ENCODE results near the gene CD72.
A peak's percentile ranks its signal among the peaks of the same experiment; 100 is the strongest.
"Not testable (repeated sequence)": the region's sequence is repeated elsewhere in the genome, so short reads cannot be mapped to it uniquely, and the experiment has no call there.

The CD72 gene

GRCh38 chr9:35615981-35616680, 2.1 kb downstream of the CD72 start:
- H3K27me3 Mint-ChIP-seq (ENCODE audit: low read depth), result peaks cover 11% of the 10 kb centered on the region
- H3K4me3 Mint-ChIP-seq, result peak overlapping the region; percentile 77
- H3K36me3 Mint-ChIP-seq (ENCODE audit: low read depth), result peaks cover 4% of the 10 kb centered on the region
- peak overlapping the region; percentile 79 for H3K27ac Mint-ChIP-seq
- H3K9me3 Mint-ChIP-seq, result no peaks in the 10 kb centered on the region
- H3K4me1 Mint-ChIP-seq (ENCODE audit: low read depth), result peaks cover 49% of the 10 kb centered on the region

- no peak overlapping the region for H3K27ac Mint-ChIP-seq
- H3K4me1 Mint-ChIP-seq (ENCODE audit: low read depth), result peaks cover 25% of the 10 kb centered on the region
- H3K27me3 Mint-ChIP-seq (ENCODE audit: low read depth), result peaks cover 11% of the 10 kb centered on the region
- no peaks in the 10 kb centered on the region for H3K9me3 Mint-ChIP-seq
- H3K36me3 Mint-ChIP-seq (ENCODE audit: low read depth), result peaks cover 7% of the 10 kb centered on the region
- no peak overlapping the region for H3K4me3 Mint-ChIP-seq
These were observed 5.4 kb downstream of the CD72 start for GRCh38 chr9:35612843-35613242.

- not testable (repeated sequence) for H3K27ac Mint-ChIP-seq, H3K9me3 Mint-ChIP-seq, H3K4me3 Mint-ChIP-seq
- Mint-ChIP-seq H3K4me1 (ENCODE audit: low read depth) (peaks cover 23% of the 10 kb centered on the region), H3K27me3 (ENCODE audit: low read depth) (peaks cover 11% of the 10 kb centered on the region), H3K36me3 (ENCODE audit: low read depth) (peaks cover 11% of the 10 kb centered on the region)
These were observed 6.1 kb downstream of the CD72 start for GRCh38 chr9:35612066-35612465.

- peaks cover 11% of the 10 kb centered on the region for H3K27me3 Mint-ChIP-seq (ENCODE audit: low read depth)
- H3K4me1 Mint-ChIP-seq (ENCODE audit: low read depth), result peaks cover 22% of the 10 kb centered on the region
- H3K9me3 Mint-ChIP-seq, result no peaks in the 10 kb centered on the region
- H3K36me3 Mint-ChIP-seq (ENCODE audit: low read depth), result peaks cover 11% of the 10 kb centered on the region
- no peak overlapping the region for H3K27ac Mint-ChIP-seq
- no peak overlapping the region for H3K4me3 Mint-ChIP-seq
These were observed 6.9 kb downstream of the CD72 start for GRCh38 chr9:35611230-35611797.

GRCh38 chr9:35609820-35610163, 8.4 kb downstream of the CD72 start:
- peaks cover 11% of the 10 kb centered on the region for H3K36me3 Mint-ChIP-seq (ENCODE audit: low read depth)
- no peak overlapping the region for H3K4me3 Mint-ChIP-seq
- H3K27me3 Mint-ChIP-seq (ENCODE audit: low read depth), result peaks cover 11% of the 10 kb centered on the region
- peaks cover 18% of the 10 kb centered on the region for H3K4me1 Mint-ChIP-seq (ENCODE audit: low read depth)
- H3K9me3 Mint-ChIP-seq, result no peaks in the 10 kb centered on the region
- no peak overlapping the region for H3K27ac Mint-ChIP-seq

DNA sequence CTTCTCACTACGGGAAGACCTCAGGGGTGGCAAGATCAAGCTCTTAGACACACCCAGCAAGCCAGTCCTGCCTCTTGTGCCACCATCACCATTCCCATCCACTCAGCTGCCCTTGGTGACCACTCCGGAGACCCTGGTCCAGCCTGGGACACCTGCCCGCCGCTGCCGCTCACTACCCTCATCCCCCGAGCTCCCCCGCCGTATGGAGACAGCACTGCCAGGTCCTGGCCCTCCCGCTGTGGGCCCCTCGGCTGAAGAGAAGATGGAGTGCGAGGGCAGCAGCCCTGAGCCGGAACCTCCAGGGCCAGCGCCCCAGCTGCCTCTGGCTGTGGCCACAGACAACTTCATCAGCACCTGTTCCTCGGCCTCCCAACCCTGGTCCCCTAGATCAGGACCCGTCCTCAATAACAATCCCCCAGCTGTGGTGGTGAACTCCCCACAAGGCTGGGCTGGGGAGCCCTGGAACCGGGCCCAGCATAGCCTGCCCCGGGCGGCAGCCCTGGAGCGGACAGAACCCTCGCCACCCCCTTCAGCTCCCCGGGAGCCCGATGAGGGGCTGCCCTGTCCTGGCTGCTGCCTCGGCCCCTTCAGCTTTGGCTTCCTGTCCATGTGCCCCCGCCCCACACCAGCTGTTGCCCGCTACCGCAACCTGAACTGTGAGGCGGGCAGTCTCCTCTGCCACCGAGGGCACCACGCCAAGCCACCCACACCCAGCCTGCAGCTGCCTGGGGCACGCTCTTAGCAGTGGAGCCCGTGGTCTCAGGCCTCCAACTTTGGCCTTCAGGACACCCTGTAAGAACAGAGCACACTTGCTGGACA, 9.0 kb downstream of the CD72 start:
- H3K9me3 Mint-ChIP-seq, result no peaks in the 10 kb centered on the region
- no peak overlapping the region for H3K4me3 Mint-ChIP-seq
- peaks cover 22% of the 10 kb centered on the region for H3K4me1 Mint-ChIP-seq (ENCODE audit: low read depth)
- peaks cover 11% of the 10 kb centered on the region for H3K36me3 Mint-ChIP-seq (ENCODE audit: low read depth)
- peaks cover 6% of the 10 kb centered on the region for H3K27me3 Mint-ChIP-seq (ENCODE audit: low read depth)
- H3K27ac Mint-ChIP-seq, result no peak overlapping the region

DNA sequence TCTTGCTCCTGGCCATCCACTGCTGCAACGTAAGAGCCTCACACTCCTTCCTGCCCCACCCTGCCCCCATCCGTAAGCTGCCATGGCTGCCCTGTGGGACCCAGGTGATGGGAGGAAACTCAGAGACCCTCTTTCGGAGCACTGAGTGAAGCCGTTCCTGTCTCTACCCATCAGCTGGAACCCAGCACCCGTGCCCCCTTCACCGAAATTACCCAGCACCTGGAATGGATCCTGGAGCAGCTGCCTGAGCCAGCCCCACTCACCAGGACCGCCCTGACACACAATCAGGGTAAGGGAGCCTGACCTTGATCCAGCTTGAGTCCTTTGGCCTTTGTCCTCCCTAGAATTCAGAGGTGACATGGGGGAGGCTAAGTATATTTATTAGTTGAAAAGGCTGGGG, 10.0 kb downstream of the CD72 start:
- Mint-ChIP-seq H3K9me3 (no peaks in the 10 kb centered on the region), H3K4me3 (no peak overlapping the region), H3K36me3 (ENCODE audit: low read depth) (peaks cover 11% of the 10 kb centered on the region)

DNA sequence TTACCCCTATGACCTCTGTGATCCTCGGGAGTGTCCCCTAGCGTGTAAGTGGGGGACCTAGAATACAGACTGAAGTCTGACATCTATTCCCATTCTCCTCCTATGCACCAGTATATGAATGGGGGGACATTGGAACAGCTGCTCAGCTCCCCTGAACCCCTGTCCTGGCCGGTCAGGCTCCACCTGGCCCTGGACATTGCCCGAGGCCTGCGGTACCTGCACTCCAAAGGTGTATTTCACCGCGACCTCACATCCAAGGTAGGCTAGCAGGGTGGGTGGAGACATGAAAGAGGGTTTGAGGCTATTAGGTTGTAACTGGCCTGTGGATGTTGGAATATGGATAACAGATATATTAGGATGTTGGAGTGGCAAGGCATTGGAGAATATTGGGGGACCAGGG, 11.5 kb downstream of the CD72 start:
- H3K27me3 Mint-ChIP-seq (ENCODE audit: low read depth), result no peaks in the 10 kb centered on the region
- H3K36me3 Mint-ChIP-seq (ENCODE audit: low read depth), result peaks cover 11% of the 10 kb centered on the region
- H3K27ac Mint-ChIP-seq, result no peak overlapping the region
- peak overlapping the region; percentile 37 for H3K4me3 Mint-ChIP-seq
- no peaks in the 10 kb centered on the region for H3K9me3 Mint-ChIP-seq
- H3K4me1 Mint-ChIP-seq (ENCODE audit: low read depth), result peaks cover 36% of the 10 kb centered on the region

More for the DNA sequence above, 10.0 kb downstream of the CD72 start:
- H3K4me1 Mint-ChIP-seq (ENCODE audit: low read depth), result peaks cover 32% of the 10 kb centered on the region
- peaks cover 1% of the 10 kb centered on the region for H3K27me3 Mint-ChIP-seq (ENCODE audit: low read depth)
- H3K27ac Mint-ChIP-seq, result no peak overlapping the region

DNA sequence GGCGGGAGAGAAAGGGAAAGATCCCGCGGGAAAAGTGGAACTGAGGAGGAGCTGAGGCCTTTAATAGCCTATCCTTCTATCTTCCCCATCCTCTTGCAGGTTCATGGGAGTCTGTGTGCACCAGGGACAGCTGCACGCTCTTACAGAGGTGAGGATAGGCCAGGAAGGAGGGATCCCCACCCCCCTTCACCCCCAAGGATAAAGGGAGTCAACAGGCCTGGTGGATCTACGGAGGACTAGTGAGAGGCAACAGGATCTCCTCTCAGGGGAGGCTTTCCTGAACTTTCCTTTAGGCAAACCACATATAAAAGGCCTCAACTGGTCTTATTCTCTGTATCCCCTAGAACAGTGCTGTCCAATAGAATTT, 12.1 kb downstream of the CD72 start:
- peak overlapping the region; percentile 81 for H3K4me3 Mint-ChIP-seq
- H3K27me3 Mint-ChIP-seq (ENCODE audit: low read depth), result no peaks in the 10 kb centered on the region
- peak overlapping the region; percentile 36 for H3K27ac Mint-ChIP-seq
- peaks cover 31% of the 10 kb centered on the region for H3K4me1 Mint-ChIP-seq (ENCODE audit: low read depth)
- H3K9me3 Mint-ChIP-seq, result no peaks in the 10 kb centered on the region
- H3K36me3 Mint-ChIP-seq (ENCODE audit: low read depth), result peaks cover 7% of the 10 kb centered on the region

DNA sequence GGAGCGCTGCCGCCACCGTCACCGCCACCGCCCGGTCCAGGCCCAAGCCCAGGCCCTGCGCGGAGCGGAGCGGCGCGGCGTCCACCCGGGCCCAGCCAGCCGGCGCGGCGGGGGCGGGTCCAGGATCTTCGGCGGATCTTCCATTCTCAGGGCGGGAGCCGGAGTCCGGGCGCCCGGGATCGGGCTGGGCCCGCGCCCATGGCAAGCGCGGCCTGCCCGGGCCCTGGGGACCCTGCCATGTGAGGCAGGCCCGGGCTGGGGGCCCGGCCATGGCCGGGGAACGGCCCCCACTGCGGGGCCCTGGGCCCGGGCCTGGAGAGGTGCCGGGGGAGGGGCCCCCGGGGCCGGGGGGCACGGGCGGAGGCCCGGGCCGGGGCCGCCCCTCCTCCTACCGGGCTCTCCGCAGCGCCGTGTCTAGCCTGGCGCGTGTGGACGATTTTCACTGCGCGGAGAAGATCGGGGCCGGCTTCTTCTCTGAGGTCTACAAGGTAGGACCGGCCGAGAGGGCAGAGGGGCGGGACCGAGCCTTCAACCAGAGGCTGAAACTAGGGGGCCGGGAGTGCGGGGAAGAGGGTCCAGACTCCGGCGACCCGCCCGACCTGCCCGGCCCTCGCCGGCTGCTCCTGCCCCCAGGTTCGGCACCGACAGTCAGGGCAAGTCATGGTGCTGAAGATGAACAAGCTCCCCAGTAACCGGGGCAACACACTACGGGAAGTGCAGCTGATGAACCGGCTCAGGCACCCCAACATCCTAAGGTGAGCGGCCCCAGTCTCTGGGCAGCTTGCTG, 12.7 kb downstream of the CD72 start:
- no peaks in the 10 kb centered on the region for H3K27me3 Mint-ChIP-seq (ENCODE audit: low read depth)
- peak overlapping the region; percentile 36 for H3K27ac Mint-ChIP-seq
- H3K4me3 Mint-ChIP-seq, result peak overlapping the region; percentile 81
- H3K36me3 Mint-ChIP-seq (ENCODE audit: low read depth), result peaks cover 7% of the 10 kb centered on the region
- peaks cover 31% of the 10 kb centered on the region for H3K4me1 Mint-ChIP-seq (ENCODE audit: low read depth)
- no peaks in the 10 kb centered on the region for H3K9me3 Mint-ChIP-seq

- H3K9me3 Mint-ChIP-seq, result no peaks in the 10 kb centered on the region
- peak within 1 kb of the TSS; percentile 99 for H3K27ac Mint-ChIP-seq
- peak within 1 kb of the TSS; percentile 98 for H3K4me3 Mint-ChIP-seq
- H3K27me3 Mint-ChIP-seq (ENCODE audit: low read depth), result no peaks in the 10 kb centered on the region
- peaks cover 31% of the 10 kb centered on the region for H3K4me1 Mint-ChIP-seq (ENCODE audit: low read depth)
- H3K36me3 Mint-ChIP-seq (ENCODE audit: low read depth), result peaks cover 6% of the 10 kb centered on the region
These were observed 13.4 kb downstream of the CD72 start, which contains the start of gene TESK1 for GRCh38 chr9:35604578-35605350. Gene TESK1 (plus strand): TSS chr9:35605262. CDS start chr9:35605620, 358 bp downstream.

GRCh38 chr9:35603986-35604577, 14.1 kb downstream of the CD72 start:
- H3K4me3 Mint-ChIP-seq, result peak overlapping the region; percentile 98
- H3K27me3 Mint-ChIP-seq (ENCODE audit: low read depth), result no peaks in the 10 kb centered on the region
- peak overlapping the region; percentile 99 for H3K27ac Mint-ChIP-seq
- H3K36me3 Mint-ChIP-seq (ENCODE audit: low read depth), result peaks cover 6% of the 10 kb centered on the region
- H3K4me1 Mint-ChIP-seq (ENCODE audit: low read depth), result peaks cover 31% of the 10 kb centered on the region
- H3K9me3 Mint-ChIP-seq, result no peaks in the 10 kb centered on the region

DNA sequence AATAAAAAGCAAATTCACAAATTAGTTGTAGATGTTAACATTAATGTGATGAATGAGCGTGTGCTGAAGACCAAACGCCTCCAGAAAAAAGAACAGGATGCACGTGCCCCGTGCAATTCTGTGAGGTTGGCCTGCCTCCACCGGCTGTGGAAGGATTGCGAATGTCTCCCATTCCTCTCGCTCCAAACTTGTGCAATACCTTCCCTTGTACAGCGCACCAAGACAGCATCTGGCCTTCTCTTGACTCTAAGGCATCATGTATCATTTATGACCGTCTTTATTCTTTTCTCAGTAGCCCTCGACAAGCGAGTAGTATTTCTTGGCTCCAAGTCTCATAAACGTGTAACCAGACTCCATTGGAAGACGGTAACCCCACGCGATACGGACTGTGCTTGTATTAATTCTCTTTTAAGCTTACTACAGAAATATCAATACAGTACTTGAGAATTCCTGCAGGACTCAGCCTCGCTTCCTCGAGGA, 14.7 kb downstream of the CD72 start:
- Mint-ChIP-seq H3K4me3 (peak overlapping the region; percentile 98), H3K9me3 (no peaks in the 10 kb centered on the region), H3K4me1 (ENCODE audit: low read depth) (peaks cover 31% of the 10 kb centered on the region), H3K36me3 (ENCODE audit: low read depth) (peaks cover 6% of the 10 kb centered on the region), H3K27me3 (ENCODE audit: low read depth) (no peaks in the 10 kb centered on the region), H3K27ac (peak overlapping the region; percentile 99)

Data from T-helper 1 cell treated with Interleukin-12 subunit alpha and Interleukin-12 subunit beta and Interleukin-4 antibody, amounts not matched to agents 30 μg/mL and 1 μg/mL, for 36 hours (primary cell).